PC-3 (cell line): Measurements from ENCODE around the gene NEK8. TPM values are rescaled to one million over a fixed set of nuclear protein-coding genes. Genes with fewer than 3 reads are reported as not detected.
A peak's percentile ranks its signal among the peaks of the same experiment; 100 is the strongest.

Experiments
- ATAC-seq: fragments of 200-7000 bp; cut with Tn5 transposase; 2 replicates; pipeline ENCODE4 v1.9.1; 2020; ENCODE audit warnings: mild to moderate bottlenecking, moderate library complexity
- BruUV-seq: library from RNA; stranded (reverse); fragments of 400-500 nt; replicated peaks from 2 replicates; lab custom pipeline; 2021; lab: Mats Ljungman, UMichigan
- CTCF ChIA-PET: fragments of 300-600 bp; sonication (Branson Sonifier 250); formaldehyde crosslinking; loops from one replicate; lab custom pipeline; 2022; ENCODE audit warnings: antibody characterized with exemption; lab: Charles Lee
- POLR2A ChIA-PET: fragments of 300-600 bp; sonication (Branson Sonifier 250); formaldehyde crosslinking; loops from one replicate; lab custom pipeline; 2022; ENCODE audit warnings: antibody characterized with exemption; ENCODE audit not compliant: unreplicated experiment; lab: Charles Lee
- DNase-seq: peaks from one replicate; pipeline ENCODE4 v3.0.0-alpha.2; 2015
- H2AFZ ChIP-seq: fragments of 300-600 bp; sonication (generic); 2 replicates; pipeline ENCODE4 v1.6.0; 2016; ENCODE audit warnings: antibody characterized with exemption, low read length
- H3F3A ChIP-seq: fragments of 300-600 bp; sonication (generic); one replicate; pipeline ENCODE4 v1.6.0; 2017; ENCODE audit warnings: antibody characterized with exemption, low read length, control low read depth, mild to moderate bottlenecking; ENCODE audit not compliant: unreplicated experiment
- H3K27ac ChIP-seq: fragments of 300-600 bp; sonication (generic); 2 replicates; pipeline ENCODE4 v1.5.1; 2016; ENCODE audit warnings: mild to moderate bottlenecking, low read length
- H3K27me3 ChIP-seq: fragments of 300-600 bp; sonication (generic); 2 replicates; pipeline ENCODE4 v1.6.1; 2016; ENCODE audit warnings: low read length, mixed read lengths
- H3K36me3 ChIP-seq: fragments of 300-600 bp; sonication (generic); 2 replicates; pipeline ENCODE4 v1.6.1; 2016; ENCODE audit warnings: low read depth, mixed run types, low read length, mixed read lengths
- H3K4me1 ChIP-seq: fragments of 300-600 bp; sonication (generic); 2 replicates; pipeline ENCODE4 v1.5.1; 2016; ENCODE audit warnings: low read length; ENCODE audit not compliant: insufficient read depth
- H3K4me2 ChIP-seq: fragments of 300-600 bp; sonication (generic); 2 replicates; pipeline ENCODE4 v1.6.0; 2016; ENCODE audit warnings: low read length
- H3K4me3 ChIP-seq: fragments of 300-600 bp; sonication (generic); 2 replicates; pipeline ENCODE4 v1.5.1; 2016; ENCODE audit warnings: mild to moderate bottlenecking, low read length, mixed read lengths
- H3K79me2 ChIP-seq: fragments of 300-600 bp; sonication (generic); 2 replicates; pipeline ENCODE4 v1.6.1; 2017; ENCODE audit warnings: low read length, mixed read lengths
- H3K9ac ChIP-seq: fragments of 300-600 bp; sonication (generic); 2 replicates; pipeline ENCODE4 v1.6.0; 2016; ENCODE audit warnings: mild to moderate bottlenecking, low read length
- H3K9me2 ChIP-seq: fragments of 300-600 bp; sonication (generic); replicated peaks from 2 replicates; pipeline ENCODE4 v1.6.1; 2016; ENCODE audit warnings: mixed run types, low read length, mixed read lengths
- H3K9me3 ChIP-seq: fragments of 300-600 bp; sonication (generic); 2 replicates; pipeline ENCODE4 v1.6.1; 2016; ENCODE audit warnings: low read length, mixed read lengths
- H4K20me1 ChIP-seq: fragments of 300-600 bp; sonication (generic); 2 replicates; pipeline ENCODE4 v1.6.1; 2016; ENCODE audit warnings: low read length, mixed read lengths
- CTCF ChIP-seq: fragments of 300-600 bp; sonication (generic); conservative IDR thresholded peaks from 2 replicates; pipeline ENCODE4 v1.5.1; 2017; ENCODE audit warnings: antibody characterized with exemption, low read depth, mild to moderate bottlenecking, low read length
- EZH2 ChIP-seq: fragments of 300-600 bp; sonication (generic); IDR thresholded peaks from one replicate; pipeline ENCODE4 v1.6.1; 2017; ENCODE audit warnings: antibody characterized with exemption, mild to moderate bottlenecking, low read length; ENCODE audit not compliant: unreplicated experiment
- EZH2phosphoT487 ChIP-seq: fragments of 300-600 bp; sonication (generic); IDR thresholded peaks from 2 replicates; pipeline ENCODE4 v1.6.1; 2018; ENCODE audit warnings: mild to moderate bottlenecking, antibody characterized with exemption, low read length, borderline replicate concordance
- intact Hi-C: fragments of 100-400 bp; cut with micrococcal nuclease; formaldehyde crosslinking; loops from 2 replicates; pipeline ENCODE4 v1.9.0; 2023
- total RNA-seq: library from RNA; depleted of rRNA; stranded (reverse); fragments of >200 nt; gene quantifications from 2 replicates; pipeline ENCODE4 v1.2.3, GENCODE V29; 2014

The NEK8 gene
- total RNA-seq, 1 experiment from 2014 or later = 2.4 TPM

GRCh38 chr17:28724500-28725165, 4.0 kb upstream of the NEK8 start:
- intact Hi-C loops = loop anchor here (10.0 kb wide), 1 partner anchor 180 kb away; the partner anchor contains the start of gene DHRS13
- Histone ChIP-seq H3K9me3 (no peaks in the 10 kb centered on the region), H3K9ac (no peak overlapping the region), H3K4me1 (peaks cover 35% of the 10 kb centered on the region), H3K79me2 (peaks cover 38% of the 10 kb centered on the region), H3F3A (peaks cover 12% of the 10 kb centered on the region), H3K4me3 (peak overlapping the region; percentile 60), H3K9me2 (no peaks in the 10 kb centered on the region), H3K36me3 (peaks cover 43% of the 10 kb centered on the region), H4K20me1 (peaks cover 32% of the 10 kb centered on the region), H3K27ac (no peak overlapping the region; the same call in 1 of the 2 replicates), H3K27me3 (no peaks in the 10 kb centered on the region), H2AFZ (no peak overlapping the region), H3K4me2 (peak overlapping the region; percentile 96)
- ChIA-PET CTCF (no interaction called here), POLR2A (no interaction called here)
- TF ChIP-seq EZH2phosphoT487 (no peak), CTCF (no peak), EZH2 (no peak)
- DNase-seq (no peak), ATAC-seq (no peak)
- BruUV-seq = no TSS peak

- TF ChIP-seq EZH2 (no peak), CTCF (no peak), EZH2phosphoT487 (no peak)
- H3K27ac ChIP-seq = peak overlapping the region; percentile 74
- H3K27me3 ChIP-seq = no peaks in the 10 kb centered on the region
- H3K9me2 ChIP-seq = no peaks in the 10 kb centered on the region
- H3K79me2 ChIP-seq = peaks cover 34% of the 10 kb centered on the region
- peaks cover 12% of the 10 kb centered on the region for H3F3A ChIP-seq
- no peak overlapping the region for H2AFZ ChIP-seq
- CTCF ChIA-PET = interaction anchor here (4.0 kb wide), 1 partner anchor 25 kb away, joined by 55 read pairs; no protein-coding TSS in a partner anchor
- H3K4me2 ChIP-seq = peak overlapping the region; percentile 96
- TSS peak; percentile 30 for BruUV-seq
- peak; percentile 30 for DNase-seq
- no peaks in the 10 kb centered on the region for H3K9me3 ChIP-seq
- H3K4me1 ChIP-seq = peaks cover 37% of the 10 kb centered on the region
- H4K20me1 ChIP-seq = peaks cover 32% of the 10 kb centered on the region
- H3K9ac ChIP-seq = peak overlapping the region; percentile 94
- peaks cover 42% of the 10 kb centered on the region for H3K36me3 ChIP-seq
- H3K4me3 ChIP-seq = peak overlapping the region; percentile 60
- intact Hi-C loops = loop anchor here (10.0 kb wide), 1 partner anchor 180 kb away; the partner anchor contains the start of gene DHRS13
- ATAC-seq = no peak; the same call in 1 of the 2 replicates
- POLR2A ChIA-PET = no interaction called here
Observed at GRCh38 chr17:28725166-28725659, 3.4 kb upstream of the NEK8 start.
